ENCODE data around the gene LEO1. TPM values are rescaled to one million over a fixed set of nuclear protein-coding genes. Genes with fewer than 3 reads are reported as not detected.
"Not testable (repeated sequence)": the region's sequence is repeated elsewhere in the genome, so short reads cannot be mapped to it uniquely, and the experiment has no call there.

LEO1 gene
- total RNA-seq, 1 donor: 28.1 TPM

DNA sequence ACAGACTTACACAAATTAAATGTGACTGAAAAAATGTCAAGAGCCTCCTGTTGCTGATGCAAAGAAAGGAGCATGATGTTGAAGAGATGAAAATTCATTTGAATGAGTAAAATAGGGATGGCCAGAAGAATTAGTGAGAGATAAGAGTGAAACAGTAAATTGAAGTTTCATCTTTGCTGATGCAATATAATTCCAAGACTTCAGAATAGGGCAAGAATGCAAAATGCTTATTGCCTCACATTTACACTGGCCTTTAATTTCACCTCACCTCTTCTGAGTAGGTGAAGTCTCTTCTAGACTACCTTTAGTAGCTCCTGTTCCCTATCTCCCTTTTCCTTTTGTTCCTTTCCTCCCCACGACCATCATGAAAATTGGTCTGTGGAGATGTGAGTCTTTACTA, 32.1 kb upstream of the LEO1 start:
- TF ChIP-seq, protein P1, sequence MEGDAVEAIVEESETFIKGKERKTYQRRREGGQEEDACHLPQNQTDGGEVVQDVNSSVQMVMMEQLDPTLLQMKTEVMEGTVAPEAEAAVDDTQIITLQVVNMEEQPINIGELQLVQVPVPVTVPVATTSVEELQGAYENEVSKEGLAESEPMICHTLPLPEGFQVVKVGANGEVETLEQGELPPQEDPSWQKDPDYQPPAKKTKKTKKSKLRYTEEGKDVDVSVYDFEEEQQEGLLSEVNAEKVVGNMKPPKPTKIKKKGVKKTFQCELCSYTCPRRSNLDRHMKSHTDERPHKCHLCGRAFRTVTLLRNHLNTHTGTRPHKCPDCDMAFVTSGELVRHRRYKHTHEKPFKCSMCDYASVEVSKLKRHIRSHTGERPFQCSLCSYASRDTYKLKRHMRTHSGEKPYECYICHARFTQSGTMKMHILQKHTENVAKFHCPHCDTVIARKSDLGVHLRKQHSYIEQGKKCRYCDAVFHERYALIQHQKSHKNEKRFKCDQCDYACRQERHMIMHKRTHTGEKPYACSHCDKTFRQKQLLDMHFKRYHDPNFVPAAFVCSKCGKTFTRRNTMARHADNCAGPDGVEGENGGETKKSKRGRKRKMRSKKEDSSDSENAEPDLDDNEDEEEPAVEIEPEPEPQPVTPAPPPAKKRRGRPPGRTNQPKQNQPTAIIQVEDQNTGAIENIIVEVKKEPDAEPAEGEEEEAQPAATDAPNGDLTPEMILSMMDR (IDR thresholded peaks at IDR 0.05; ENCODE audit: insufficient read depth, low read depth, low read length): no peak
- no peak for DNase-seq (ENCODE audit: low read depth)
- H3K4me3 ChIP-seq (ENCODE audit: low read depth, low read length): no peak overlapping the region

DNA sequence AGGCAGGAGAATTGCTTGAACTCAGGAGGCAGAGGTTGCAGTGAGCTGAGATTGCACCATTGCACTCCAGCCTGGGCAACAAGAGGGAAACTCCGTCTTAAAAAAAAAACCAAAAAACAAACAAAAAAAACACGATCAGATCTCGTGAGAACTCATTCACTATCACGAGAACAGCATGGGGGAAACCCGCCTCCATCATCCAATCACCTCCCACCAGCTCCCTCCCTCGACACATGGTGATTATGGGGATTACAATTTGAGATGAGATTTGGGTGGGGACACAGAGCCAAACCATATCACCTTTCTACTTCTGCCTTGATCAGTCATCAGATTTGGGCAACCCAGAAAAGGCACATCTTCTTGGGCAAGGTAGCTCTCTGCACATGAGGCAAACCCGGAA, 31.5 kb upstream of the LEO1 start:
- DNase-seq (ENCODE audit: low read depth); H3K4me3 ChIP-seq (ENCODE audit: low read depth, low read length): not testable (repeated sequence)

DNA sequence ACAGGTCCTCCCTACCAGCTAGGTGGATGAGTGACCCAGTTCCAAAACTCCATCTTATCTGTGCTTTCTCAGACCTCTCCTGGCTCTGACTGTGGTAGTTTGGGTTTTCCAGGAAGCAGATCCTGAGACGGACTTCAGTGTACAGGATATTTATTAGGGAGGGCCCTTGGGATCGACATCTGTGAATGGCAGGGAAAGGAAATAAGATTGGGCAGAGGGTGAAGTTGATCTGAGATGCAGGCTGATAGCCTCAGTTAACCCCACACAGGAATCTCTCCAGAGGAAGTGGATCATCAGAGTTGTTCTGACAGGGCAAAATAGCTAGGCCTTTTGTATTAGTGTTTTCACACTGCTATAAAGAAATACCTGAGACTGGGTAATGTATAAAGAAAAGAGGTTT, 30.8 kb upstream of the LEO1 start:
- TF ChIP-seq, protein P1 (IDR thresholded peaks at IDR 0.05; ENCODE audit: insufficient read depth, low read depth, low read length): no peak
- no peak overlapping the region for H3K4me3 ChIP-seq (ENCODE audit: low read depth, low read length)
- no peak for DNase-seq (ENCODE audit: low read depth)

DNA sequence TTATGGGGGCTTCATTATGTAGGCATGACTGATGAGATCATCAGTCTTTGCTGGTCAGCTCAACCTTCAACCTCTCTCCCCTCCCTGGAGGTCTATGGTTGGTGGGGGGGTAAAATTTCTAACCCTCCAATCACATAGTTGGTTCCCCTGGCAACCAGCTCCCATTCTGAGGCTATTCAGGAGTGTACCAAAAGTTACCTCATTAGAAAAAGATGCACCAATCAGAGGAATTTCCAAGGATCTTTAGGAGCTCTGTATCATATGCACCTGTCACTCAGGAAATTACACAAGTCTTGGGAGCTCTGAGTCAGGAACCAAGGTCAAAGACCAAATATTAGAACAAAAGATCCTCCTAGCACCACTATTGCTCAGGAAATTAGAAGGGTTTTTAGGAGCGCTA, 21.4 kb upstream of the LEO1 start:
- TF ChIP-seq, protein P1 (IDR thresholded peaks at IDR 0.05; ENCODE audit: insufficient read depth, low read depth, low read length): no peak
- no peak for DNase-seq (ENCODE audit: low read depth)
- H3K4me3 ChIP-seq (ENCODE audit: low read depth, low read length): no peak overlapping the region

DNA sequence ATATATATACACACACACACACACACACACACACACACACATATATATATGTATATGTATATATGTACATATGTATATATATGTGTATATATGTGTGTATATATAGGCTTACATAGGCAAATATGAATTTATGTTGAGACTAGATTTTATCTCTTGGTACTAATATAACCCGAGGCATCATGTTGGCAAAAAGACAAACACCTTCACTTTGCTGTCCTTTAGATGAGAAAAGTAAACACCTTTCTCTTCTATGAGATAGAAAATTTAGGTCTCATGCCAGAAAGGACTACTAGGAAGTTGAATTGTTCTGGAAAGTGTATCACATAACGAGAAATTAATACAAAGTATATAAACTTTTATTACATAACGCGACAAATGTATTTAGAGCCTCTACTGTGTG, 19.6 kb upstream of the LEO1 start:
- TF ChIP-seq, protein P1 (IDR thresholded peaks at IDR 0.05; ENCODE audit: insufficient read depth, low read depth, low read length): no peak
- DNase-seq (ENCODE audit: low read depth): no peak
- H3K4me3 ChIP-seq (ENCODE audit: low read depth, low read length): no peak overlapping the region

DNA sequence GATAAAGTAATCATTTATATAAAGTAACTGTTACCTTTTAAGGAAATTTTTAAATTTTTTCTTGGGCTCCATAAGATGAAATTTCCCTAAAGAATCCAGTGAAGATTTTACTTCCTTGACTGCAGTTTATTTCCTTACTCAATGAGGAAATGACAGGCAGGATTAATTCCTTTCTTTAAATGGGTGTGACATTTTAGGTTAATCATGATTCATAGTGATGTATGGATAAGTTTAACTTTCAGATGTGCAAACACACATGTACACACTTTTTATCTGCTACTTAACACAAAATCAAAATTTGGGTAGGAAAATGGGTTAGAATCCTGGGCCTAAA, 11.2 kb upstream of the LEO1 start:
- DNase-seq (ENCODE audit: low read depth): no peak
- TF ChIP-seq, protein P1 (IDR thresholded peaks at IDR 0.05; ENCODE audit: insufficient read depth, low read depth, low read length): no peak
- no peak overlapping the region for H3K4me3 ChIP-seq (ENCODE audit: low read depth, low read length)

DNA sequence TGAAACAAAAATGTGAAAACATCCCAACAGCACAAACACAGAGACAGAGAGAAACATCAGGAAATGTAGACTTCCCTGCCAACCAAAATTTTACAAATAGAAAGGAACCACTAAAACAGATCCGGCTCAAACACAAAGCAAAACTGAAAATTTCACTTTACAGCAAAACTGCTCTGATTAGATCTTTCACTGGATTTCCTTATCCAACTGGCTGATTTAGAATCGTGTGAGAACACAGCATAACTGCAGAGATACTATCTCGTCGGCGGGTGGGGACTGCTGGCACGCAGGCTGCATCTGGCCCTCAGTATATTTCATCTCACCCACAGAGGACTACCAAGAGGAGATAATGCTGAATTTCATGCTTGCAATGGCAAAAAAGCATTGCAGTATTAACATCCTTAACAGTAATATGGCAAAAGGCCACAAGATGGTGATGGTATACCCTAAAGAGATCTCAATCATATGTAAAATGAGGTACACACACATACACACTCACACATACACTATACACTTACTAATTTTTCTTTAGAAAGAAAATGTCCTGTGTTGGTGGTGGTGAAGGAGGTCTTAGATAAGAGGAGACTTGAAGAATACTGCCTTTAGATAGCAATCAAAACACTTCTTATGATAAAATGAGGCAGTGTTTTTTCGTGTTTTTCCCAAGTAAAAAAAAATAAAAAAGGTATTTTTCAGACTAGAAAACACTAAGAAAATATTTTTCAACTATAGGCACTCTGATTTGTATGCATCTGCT, 10.6 kb upstream of the LEO1 start:
- H3K4me3 ChIP-seq (ENCODE audit: low read depth, low read length): peak overlapping the region; percentile 14
- TF ChIP-seq, protein P1 (IDR thresholded peaks at IDR 0.05; ENCODE audit: insufficient read depth, low read depth, low read length): peak; percentile 65
- DNase-seq (ENCODE audit: low read depth): peak; percentile 90
